22Rv1 (cell line): Measurements from ENCODE around the gene HACD4.

Experiments
- ZFX ChIP-seq: fragments of 450-650 bp; IDR thresholded peaks from 2 replicates; pipeline ENCODE4 v1.6.1; 2017; ENCODE audit warnings: antibody characterized with exemption, borderline replicate concordance
- TF ChIP-seq, protein P1 (sequence below): fragments of 450-650 bp; IDR thresholded peaks from 2 replicates; pipeline ENCODE4 v1.5.1; 2017; ENCODE audit warnings: mild to moderate bottlenecking

DNA sequence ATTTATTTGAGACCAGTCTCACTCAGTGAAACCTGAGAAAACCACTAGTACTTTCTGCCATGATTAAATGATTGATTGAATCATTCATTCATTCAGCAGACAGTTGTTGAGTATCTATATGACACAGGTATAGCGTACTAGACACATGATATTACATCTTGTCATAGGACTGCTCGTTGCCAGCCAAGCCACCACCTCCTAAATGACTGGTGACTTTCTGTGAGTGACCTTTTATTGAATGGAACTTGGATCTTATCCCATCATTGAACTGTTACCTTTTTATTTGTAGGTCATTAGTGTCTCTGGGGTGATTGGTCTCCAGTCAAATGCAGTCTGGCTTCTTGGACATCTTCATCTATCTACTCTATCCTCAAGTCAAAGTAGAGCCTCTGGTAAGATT, 80.7 kb downstream of the HACD4 start:
- TF ChIP-seq, protein P1, sequence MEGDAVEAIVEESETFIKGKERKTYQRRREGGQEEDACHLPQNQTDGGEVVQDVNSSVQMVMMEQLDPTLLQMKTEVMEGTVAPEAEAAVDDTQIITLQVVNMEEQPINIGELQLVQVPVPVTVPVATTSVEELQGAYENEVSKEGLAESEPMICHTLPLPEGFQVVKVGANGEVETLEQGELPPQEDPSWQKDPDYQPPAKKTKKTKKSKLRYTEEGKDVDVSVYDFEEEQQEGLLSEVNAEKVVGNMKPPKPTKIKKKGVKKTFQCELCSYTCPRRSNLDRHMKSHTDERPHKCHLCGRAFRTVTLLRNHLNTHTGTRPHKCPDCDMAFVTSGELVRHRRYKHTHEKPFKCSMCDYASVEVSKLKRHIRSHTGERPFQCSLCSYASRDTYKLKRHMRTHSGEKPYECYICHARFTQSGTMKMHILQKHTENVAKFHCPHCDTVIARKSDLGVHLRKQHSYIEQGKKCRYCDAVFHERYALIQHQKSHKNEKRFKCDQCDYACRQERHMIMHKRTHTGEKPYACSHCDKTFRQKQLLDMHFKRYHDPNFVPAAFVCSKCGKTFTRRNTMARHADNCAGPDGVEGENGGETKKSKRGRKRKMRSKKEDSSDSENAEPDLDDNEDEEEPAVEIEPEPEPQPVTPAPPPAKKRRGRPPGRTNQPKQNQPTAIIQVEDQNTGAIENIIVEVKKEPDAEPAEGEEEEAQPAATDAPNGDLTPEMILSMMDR, result no peak
- no peak for TF ChIP-seq ZFX
